ENCODE results near the gene GRB2. TPM values are rescaled to one million over a fixed set of nuclear protein-coding genes. Genes with fewer than 3 reads are reported as not detected.

GRB2 gene
- total RNA-seq, 4 donors from 2014 or later = 44.9 to 62.6 (median 58.7) TPM

- Histone ChIP-seq H3K36me3 (peaks cover 41% of the 10 kb centered on the region), H3K4me3 (no peak overlapping the region), H3K4me1 (peaks cover 7% of the 10 kb centered on the region), H3K27ac (no peak overlapping the region), H3K9me3 (no peaks in the 10 kb centered on the region), H3K27me3 (no peaks in the 10 kb centered on the region)
- TF ChIP-seq EP300 (IDR thresholded peaks at IDR 0.05) (no peak), POLR2A (IDR thresholded peaks at IDR 0.05) (no peak), POLR2AphosphoS5 (IDR thresholded peaks at IDR 0.05) (no peak)
- TF ChIP-seq, protein P1, sequence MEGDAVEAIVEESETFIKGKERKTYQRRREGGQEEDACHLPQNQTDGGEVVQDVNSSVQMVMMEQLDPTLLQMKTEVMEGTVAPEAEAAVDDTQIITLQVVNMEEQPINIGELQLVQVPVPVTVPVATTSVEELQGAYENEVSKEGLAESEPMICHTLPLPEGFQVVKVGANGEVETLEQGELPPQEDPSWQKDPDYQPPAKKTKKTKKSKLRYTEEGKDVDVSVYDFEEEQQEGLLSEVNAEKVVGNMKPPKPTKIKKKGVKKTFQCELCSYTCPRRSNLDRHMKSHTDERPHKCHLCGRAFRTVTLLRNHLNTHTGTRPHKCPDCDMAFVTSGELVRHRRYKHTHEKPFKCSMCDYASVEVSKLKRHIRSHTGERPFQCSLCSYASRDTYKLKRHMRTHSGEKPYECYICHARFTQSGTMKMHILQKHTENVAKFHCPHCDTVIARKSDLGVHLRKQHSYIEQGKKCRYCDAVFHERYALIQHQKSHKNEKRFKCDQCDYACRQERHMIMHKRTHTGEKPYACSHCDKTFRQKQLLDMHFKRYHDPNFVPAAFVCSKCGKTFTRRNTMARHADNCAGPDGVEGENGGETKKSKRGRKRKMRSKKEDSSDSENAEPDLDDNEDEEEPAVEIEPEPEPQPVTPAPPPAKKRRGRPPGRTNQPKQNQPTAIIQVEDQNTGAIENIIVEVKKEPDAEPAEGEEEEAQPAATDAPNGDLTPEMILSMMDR (IDR thresholded peaks at IDR 0.05) = no peak
- no peak for DNase-seq (ENCODE audit: low spot score in 2 of 2)
- WGBS = 73% methylated on average over 10 of the region's 10 CpGs
These were observed 87.3 kb downstream of the GRB2 start for GRCh38 chr17:75318211-75318610.

DNA sequence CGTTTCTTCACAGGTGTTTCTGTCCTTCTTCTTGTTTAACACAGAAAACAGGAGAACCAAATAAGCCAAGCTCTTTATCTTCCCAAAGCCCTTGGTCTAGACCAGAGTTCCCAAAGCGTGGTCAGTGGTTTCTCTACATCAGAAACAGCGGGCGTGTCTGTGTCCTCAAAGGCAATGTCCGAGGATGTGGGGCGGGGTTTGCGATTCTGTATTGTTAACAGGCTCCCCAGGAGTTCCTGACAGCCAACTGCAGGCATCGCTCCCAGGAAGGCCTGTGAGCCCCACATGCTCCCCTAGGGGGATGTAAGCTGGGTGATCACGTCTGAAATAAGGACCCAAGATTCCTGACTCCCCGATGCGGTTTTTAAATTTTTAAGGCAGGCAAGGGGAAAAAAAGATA is 87.8 kb downstream of the GRB2 start:
- WGBS = 83% methylated on average over 11 of the region's 11 CpGs
- peaks cover 41% of the 10 kb centered on the region for H3K36me3 ChIP-seq

GRCh38 chr17:75316253-75316652 is 89.2 kb downstream of the GRB2 start:
- 91% methylated on average over 5 of the region's 5 CpGs for WGBS
- peaks cover 8% of the 10 kb centered on the region for H3K4me1 ChIP-seq
- no peaks in the 10 kb centered on the region for H3K27me3 ChIP-seq
- no peak overlapping the region for H3K27ac ChIP-seq
- TF ChIP-seq POLR2AphosphoS5 (IDR thresholded peaks at IDR 0.05) (no peak), EP300 (IDR thresholded peaks at IDR 0.05) (no peak), POLR2A (IDR thresholded peaks at IDR 0.05) (no peak)
- TF ChIP-seq, protein P1 (IDR thresholded peaks at IDR 0.05) = no peak
- H3K36me3 ChIP-seq = peaks cover 34% of the 10 kb centered on the region
- no peaks in the 10 kb centered on the region for H3K9me3 ChIP-seq
- H3K4me3 ChIP-seq = no peak overlapping the region
- DNase-seq (ENCODE audit: low spot score in 2 of 2) = no peak

More for the DNA sequence above, 87.8 kb downstream of the GRB2 start:
- no peak for TF ChIP-seq EP300 (IDR thresholded peaks at IDR 0.05)
- no peak for TF ChIP-seq POLR2A (IDR thresholded peaks at IDR 0.05)
- TF ChIP-seq POLR2AphosphoS5 (IDR thresholded peaks at IDR 0.05) = no peak
- TF ChIP-seq, protein P1 (IDR thresholded peaks at IDR 0.05) = no peak
- no peak for DNase-seq (ENCODE audit: low spot score in 2 of 2)
- H3K4me1 ChIP-seq = peaks cover 8% of the 10 kb centered on the region
- no peak overlapping the region for H3K27ac ChIP-seq
- no peaks in the 10 kb centered on the region for H3K9me3 ChIP-seq
- no peaks in the 10 kb centered on the region for H3K27me3 ChIP-seq
- no peak overlapping the region for H3K4me3 ChIP-seq

DNA sequence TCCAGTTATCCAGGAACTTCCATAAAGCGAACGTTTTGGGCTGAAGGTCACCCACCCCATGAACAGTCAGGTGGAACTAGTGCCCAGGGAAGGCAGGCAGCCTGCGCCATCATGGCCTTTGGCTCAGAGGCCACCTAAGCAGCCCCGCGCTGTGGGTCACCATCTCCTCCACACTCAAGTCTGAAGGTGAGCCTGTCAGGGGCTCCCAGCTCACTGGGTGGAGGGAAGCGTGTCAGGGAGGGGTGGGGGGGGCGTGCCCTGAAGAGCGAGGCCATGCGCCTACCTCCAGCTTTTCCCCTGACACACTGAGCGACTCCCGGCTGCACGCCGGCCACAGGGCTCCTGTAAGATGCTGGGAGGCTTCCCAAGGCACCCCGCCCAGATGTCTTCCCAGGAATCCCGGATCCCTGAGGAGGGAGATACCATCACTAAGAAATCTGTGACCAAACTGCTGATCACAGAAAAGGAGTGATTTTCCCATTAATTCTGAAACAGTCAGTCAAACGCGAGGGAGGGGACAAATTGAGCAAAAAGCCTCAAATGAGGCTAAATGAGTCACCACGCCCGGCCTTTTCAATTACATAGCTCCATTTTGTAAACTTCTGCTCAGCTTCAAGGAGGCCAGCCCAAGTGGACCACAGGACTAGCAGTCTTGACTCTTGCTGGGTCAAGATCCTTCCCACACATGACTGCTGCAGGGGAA is 89.8 kb downstream of the GRB2 start:
- peaks cover 29% of the 10 kb centered on the region for H3K36me3 ChIP-seq
- no peaks in the 10 kb centered on the region for H3K27me3 ChIP-seq
- 67% methylated on average over 10 of the region's 19 CpGs for WGBS
- no peak overlapping the region for H3K27ac ChIP-seq
- TF ChIP-seq EP300 (IDR thresholded peaks at IDR 0.05) = no peak
- no peak for TF ChIP-seq POLR2A (IDR thresholded peaks at IDR 0.05)
- TF ChIP-seq, protein P1 (IDR thresholded peaks at IDR 0.05) = no peak
- TF ChIP-seq POLR2AphosphoS5 (IDR thresholded peaks at IDR 0.05) = no peak
- H3K9me3 ChIP-seq = no peaks in the 10 kb centered on the region
- no peak for DNase-seq (ENCODE audit: low spot score in 2 of 2)
- peaks cover 8% of the 10 kb centered on the region for H3K4me1 ChIP-seq
- H3K4me3 ChIP-seq = no peak overlapping the region

GRCh38 chr17:75313941-75314551 is 91.4 kb downstream of the GRB2 start:
- no peaks in the 10 kb centered on the region for H3K9me3 ChIP-seq
- peaks cover 18% of the 10 kb centered on the region for H3K4me1 ChIP-seq
- no peak overlapping the region for H3K4me3 ChIP-seq
- H3K27me3 ChIP-seq = no peaks in the 10 kb centered on the region
- peaks cover 15% of the 10 kb centered on the region for H3K36me3 ChIP-seq
- TF ChIP-seq, protein P1 (IDR thresholded peaks at IDR 0.05) = no peak
- TF ChIP-seq POLR2A (IDR thresholded peaks at IDR 0.05) (no peak), POLR2AphosphoS5 (IDR thresholded peaks at IDR 0.05) (no peak), EP300 (IDR thresholded peaks at IDR 0.05) (no peak)
- no peak for DNase-seq (ENCODE audit: low spot score in 2 of 2)
- no peak overlapping the region for H3K27ac ChIP-seq
- 49% methylated on average over 14 of the region's 14 CpGs for WGBS
